K562 (cell line): ENCODE results near the gene FKBP1B. TPM values are rescaled to one million over a fixed set of nuclear protein-coding genes. Genes with fewer than 3 reads are reported as not detected.

Experiments used
- ATAC-seq: fragments of 200-7000 bp; cut with Tn5 transposase; 3 replicates; pipeline ENCODE4 v1.9.1; 2020; ENCODE audit warnings: moderate library complexity
- BruUV-seq: library from RNA; stranded (reverse); fragments of 400-500 nt; replicated peaks from 2 replicates; lab custom pipeline; 2021; lab: Mats Ljungman, UMichigan
- CTCF ChIA-PET: fragments of 300-600 bp; formaldehyde crosslinking; extraction: SDS; loops from one replicate; lab custom pipeline; 2021; ENCODE audit warnings: low intra/inter-chr PET ratio; lab: Yijun Ruan, JAX
- POLR2A ChIA-PET: fragments of 300-600, 350-650 bp; sonication (Branson Sonifier 250); formaldehyde crosslinking; extraction: SDS; loops from one replicate; lab custom pipeline; 2021; ENCODE audit warnings: antibody characterized with exemption, inconsistent platforms; lab: Yijun Ruan, JAX
- DNase-seq, 4 experiments: peaks; one replicate each; pipeline versions ENCODE4 v3.0.0 to v3.0.0-alpha.2; 2011 to 2018; ENCODE audit warnings: low spot score in 3 of 4, mixed read lengths in 3 of 4; ENCODE audit errors: extremely low read depth in 1 of 4
- FAIRE-seq: peaks from 2 replicates; lab custom pipeline; 2011; peaks lifted over from hg19 to GRCh38; lab: Jason Lieb, UNC
- H2AFZ ChIP-seq: 2 replicates; pipeline ENCODE4 v1.6.0; 2011; ENCODE audit warnings: low read depth, low read length, control low read depth, inconsistent platforms
- H3K27ac ChIP-seq: fragments of 200-600 bp; 3 replicates; pipeline ENCODE4 v1.8.0; 2011; ENCODE audit warnings: low read depth, mild to moderate bottlenecking, control low read depth, inconsistent platforms, low read length, moderate library complexity, mixed read lengths; ENCODE audit errors: extremely low read depth
- H3K27me3 ChIP-seq, 2 experiments: fragments of 300-600 bp in 1 of 2; 2 replicates in 1 of 2; 3 replicates in 1 of 2; pipeline versions ENCODE4 v1.6.0 to v1.8.0; 2011; ENCODE audit warnings: inconsistent platforms in 2 of 2, low read length in 2 of 2, mild to moderate bottlenecking in 1 of 2, mixed read lengths in 1 of 2, moderate library complexity in 1 of 2; ENCODE audit not compliant: control insufficient read depth in 2 of 2, insufficient read depth in 2 of 2
- H3K36me3 ChIP-seq: fragments of 300-600 bp; 3 replicates; pipeline ENCODE4 v1.8.0; 2011; ENCODE audit warnings: mild to moderate bottlenecking, low read length, inconsistent platforms; ENCODE audit not compliant: control insufficient read depth, insufficient read depth
- H3K4me1 ChIP-seq, 2 experiments: fragments of 200-600 bp in 1 of 2; replicated peaks in 1 of 2; 2 replicates in 1 of 2; 3 replicates in 1 of 2; pipeline versions ENCODE4 v1.5.1 to v1.8.0; 2011; ENCODE audit warnings: inconsistent platforms in 2 of 2, low read length in 2 of 2, mild to moderate bottlenecking in 1 of 2, mixed read lengths in 1 of 2, moderate library complexity in 1 of 2; ENCODE audit not compliant: control insufficient read depth in 2 of 2, insufficient read depth in 2 of 2
- H3K4me2 ChIP-seq: 2 replicates; pipeline ENCODE4 v1.6.1; 2011; ENCODE audit warnings: low read length, control low read depth, inconsistent platforms, mixed read lengths; ENCODE audit not compliant: insufficient read depth
- H3K4me3 ChIP-seq: fragments of 200-600 bp; sonication (generic), shearing (Covaris generic); 2 replicates; pipeline ENCODE4 v1.5.1; 2016; ENCODE audit warnings: control low read depth, inconsistent platforms
- H3K79me2 ChIP-seq: fragments of 200-600 bp; 3 replicates; pipeline ENCODE4 v1.8.0; 2011; ENCODE audit warnings: low read length, inconsistent platforms; ENCODE audit not compliant: control insufficient read depth, insufficient read depth
- H3K9ac ChIP-seq, 2 experiments: 2 replicates each; pipeline versions ENCODE4 v1.6.0 to v1.6.1; 2011; ENCODE audit warnings: low read depth in 2 of 2, low read length in 2 of 2, control low read depth in 1 of 2, inconsistent platforms in 1 of 2, mild to moderate bottlenecking in 1 of 2, mixed read lengths in 1 of 2; ENCODE audit not compliant: insufficient read depth in 1 of 2
- H3K9me1 ChIP-seq: one replicate; pipeline ENCODE4 v1.6.0; 2011; ENCODE audit warnings: inconsistent platforms, mild to moderate bottlenecking, low read length, moderate library complexity; ENCODE audit not compliant: control insufficient read depth, insufficient read depth
- H3K9me3 ChIP-seq: replicated peaks from 2 replicates; pipeline ENCODE4 v1.5.1; 2011; ENCODE audit warnings: low read depth, low read length, inconsistent platforms; ENCODE audit not compliant: control insufficient read depth, insufficient read depth
- H4K20me1 ChIP-seq: replicated peaks from 2 replicates; pipeline ENCODE4 v1.6.1; 2011; ENCODE audit warnings: low read length, inconsistent platforms, mixed read lengths; ENCODE audit not compliant: control insufficient read depth, insufficient read depth
- BMI1 ChIP-seq: fragments of 150-350 bp; IDR thresholded peaks from 2 replicates; pipeline ENCODE4 v1.6.1; 2014; ENCODE audit warnings: low read length
- CEBPB ChIP-seq: fragments of 450-650 bp; IDR thresholded peaks from 2 replicates; pipeline ENCODE4 v1.6.1; 2016; ENCODE audit warnings: missing genetic modification characterization, missing compliant biosample characterization
- HNRNPK ChIP-seq: fragments of 200-400 bp; formaldehyde crosslinking; IDR thresholded peaks from one replicate; pipeline ENCODE4 v1.6.1; 2018; ENCODE audit warnings: mild to moderate bottlenecking, low read depth, low read length; ENCODE audit not compliant: poor library complexity, severe bottlenecking
- ID3 ChIP-seq, 2 experiments: fragments of 250-450 bp in 1 of 2; fragments of 450-650 bp in 1 of 2; sonication (Bioruptor Pico) in 1 of 2; IDR thresholded peaks; 2 replicates each; pipeline versions ENCODE4 v1.6.1 to v1.8.0; 2016 to 2021; ENCODE audit warnings: mild to moderate bottlenecking in 2 of 2, moderate library complexity in 2 of 2, missing compliant biosample characterization in 1 of 2, missing genetic modification characterization in 1 of 2
- ILK ChIP-seq: fragments of 450-650 bp; IDR thresholded peaks from 2 replicates; pipeline ENCODE4 v1.6.1; 2016; ENCODE audit warnings: missing genetic modification characterization, low read depth, mild to moderate bottlenecking, missing compliant biosample characterization, moderate library complexity, borderline replicate concordance
- NR3C1 ChIP-seq: sonication (generic); formaldehyde crosslinking; IDR thresholded peaks from 2 replicates; pipeline ENCODE4 v1.8.1; 2022; ENCODE audit warnings: missing genetic modification reagents
- SMARCB1 ChIP-seq: IDR thresholded peaks from 2 replicates; pipeline ENCODE4 v1.6.1; 2011; ENCODE audit warnings: improper control_type of control experiment, low read depth; ENCODE audit not compliant: insufficient read length
- ZNF766 ChIP-seq: fragments of 200-800 bp; sonication (Bioruptor generic); conservative IDR thresholded peaks from 2 replicates; pipeline ENCODE4 v1.6.1; 2016; ENCODE audit warnings: missing genetic modification characterization, missing compliant biosample characterization
- WGBS: fragments of 100-300 bp; shearing (Covaris generic); methylation state at CpG from one replicate; pipeline ENCODE4 v1.1.6; 2016; ENCODE audit warnings: low coverage, mixed read lengths; ENCODE audit not compliant: insufficient coverage; ENCODE audit errors: missing lambda C conversion rate; 5-methylcytosine and 5-hydroxymethylcytosine counted together
- in situ Hi-C: fragments of 300-500 bp; cut with MboI; formaldehyde crosslinking; loops from 4 replicates; pipeline ENCODE4 v1.15.0; 2018; ENCODE audit warnings: inconsistent platforms, mixed read lengths
- intact Hi-C: fragments of 100-400 bp; cut with micrococcal nuclease; formaldehyde crosslinking; loops from 2 replicates; pipeline ENCODE4 v1.14.2; 2022
- polyA plus RNA-seq, 8 experiments: library from polyadenylated mRNA; depleted of rRNA in 4 of 8; stranded (reverse) in 5 of 8; unstranded in 3 of 8; fragments of >200 nt; fragmentation: Nextera tagmentation in 2 of 8; fragmentation: Illumina TruSeq in 1 of 8; extraction: Ambion mirVana in 2 of 8; extraction: Trizol in 1 of 8; gene quantifications; 2 replicates each; pipeline versions ENCODE4 v1.2.1 to v1.2.3, GENCODE V29; 2011 to 2014; ENCODE audit warnings: inconsistent platforms in 1 of 8, missing spikeins in 1 of 8
- total RNA-seq, 7 experiments: library from RNA; depleted of rRNA in 6 of 7; stranded (reverse); fragments of >200 nt in 6 of 7; fragmentation: Illumina TruSeq in 2 of 7; extraction: Trizol in 2 of 7; gene quantifications; 2 replicates each; pipeline versions ENCODE4 v1.2.1 to v1.2.3, GENCODE V29; 2011 to 2021; ENCODE audit warnings: low replicate concordance in 1 of 7

Gene FKBP1B
- total and polyA plus RNA-seq, 9 of the 15 experiments (the other 6 are each of a cell fraction or from before 2014, with no cell fraction given), result 0.58 to 9.4 (median 1.6) TPM

GRCh38 chr2:24085200-24085489, 35.6 kb downstream of the FKBP1B start (continued):
- TF ChIP-seq ID3 (CRISPR knock-in tag; IDR thresholded peaks at IDR 0.05) (no peak), ID3 (tag; IDR thresholded peaks at IDR 0.05) (0 out of 2 replicates have a peak, but pooled peaks have one; percentile 37), SMARCB1 (no peak), ZNF766 (0 out of 2 replicates have a peak, but pooled peaks have one; percentile 36), ILK (tag) (no peak), CEBPB (peak; percentile 42; the same call in 1 of the 2 replicates), BMI1 (no peak)

DNA sequence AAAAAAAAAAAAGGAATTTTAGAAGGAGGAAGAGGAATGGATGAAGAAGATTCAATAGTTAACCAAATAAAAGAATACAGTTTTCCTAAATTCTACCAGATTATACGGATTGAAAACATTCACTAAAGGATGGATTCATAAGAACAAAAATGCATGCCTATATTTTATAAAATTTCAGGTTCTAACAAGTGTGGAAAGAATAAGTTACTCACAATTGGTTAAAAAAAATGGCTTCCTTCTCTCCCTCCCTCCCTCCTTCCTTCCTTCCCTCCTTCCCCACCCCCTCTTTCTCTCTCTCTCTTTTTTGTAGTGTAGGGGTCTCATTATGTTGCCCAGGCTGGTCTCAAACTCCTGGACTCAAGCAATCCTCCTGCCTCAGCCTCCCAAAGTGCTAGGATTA, 36.7 kb downstream of the FKBP1B start:
- in situ Hi-C loops, result no loop called here
- DNase-seq, result no peak
- no peaks in the 10 kb centered on the region; the same call in 1 of the 2 replicates for H3K9me3 ChIP-seq
- TF ChIP-seq NR3C1 (CRISPR knock-in tag), result no peak
- peak; percentile 46 for TF ChIP-seq HNRNPK
- no peak overlapping the region for H3K27ac ChIP-seq
- H3K27me3 ChIP-seq, result no peaks in the 10 kb centered on the region
- H3K4me1 ChIP-seq, result peaks cover 12 to 18% of the 10 kb centered on the region in 2 experiments; a peak in 4 of 5 replicates
- ChIA-PET POLR2A (no interaction called here), CTCF (no interaction called here)
- no TSS peak for BruUV-seq
- H3K9ac ChIP-seq, result no peak overlapping the region
- peaks cover 9% of the 10 kb centered on the region; the same call in 2 of the 3 replicates for H3K36me3 ChIP-seq
- no peak for ATAC-seq
- H3K79me2 ChIP-seq, result no peaks in the 10 kb centered on the region; the same call in 2 of the 3 replicates
- no peak for FAIRE-seq
- no peak overlapping the region for H3K4me3 ChIP-seq
- H3K4me2 ChIP-seq, result no peak overlapping the region
- no peak overlapping the region for H2AFZ ChIP-seq
- intact Hi-C loops, result no loop called here
- no peaks in the 10 kb centered on the region for H3K9me1 ChIP-seq
- WGBS, result 38% methylated on average over 1 of the region's 1 CpG
- no peaks in the 10 kb centered on the region for H4K20me1 ChIP-seq
